LNCaP clone FGC (cell line): ENCODE results near the gene IDH2.
"Not testable (repeated sequence)": the region's sequence is repeated elsewhere in the genome, so short reads cannot be mapped to it uniquely, and the experiment has no call there.

ENCODE experiments used
- DNase-seq: peaks from one replicate; pipeline ENCODE4 v3.0.0-alpha.2; 2011; ENCODE audit warnings: low read depth
- H3K4me3 ChIP-seq: 2 replicates; pipeline ENCODE4 v1.5.1; 2011; ENCODE audit warnings: mild to moderate bottlenecking, low read depth, low read length, control low read depth
- CTCF ChIP-seq: IDR thresholded peaks from 2 replicates; pipeline ENCODE4 v1.5.1; 2012; ENCODE audit warnings: mild to moderate bottlenecking; ENCODE audit not compliant: control insufficient read depth, insufficient read depth; ENCODE audit errors: extremely low read depth

Gene IDH2

GRCh38 chr15:90113166-90113565 lies 10.9 kb upstream of the IDH2 start:
- DNase-seq, result no peak
- TF ChIP-seq CTCF, result no peak
- no peak overlapping the region for H3K4me3 ChIP-seq

GRCh38 chr15:90109163-90109751 lies 7.0 kb upstream of the IDH2 start:
- not testable (repeated sequence) for H3K4me3 ChIP-seq, DNase-seq

GRCh38 chr15:90108038-90108437 lies 5.8 kb upstream of the IDH2 start:
- not testable (repeated sequence) for DNase-seq, H3K4me3 ChIP-seq

- TF ChIP-seq CTCF, result no peak
- DNase-seq, result no peak
- H3K4me3 ChIP-seq, result no peak overlapping the region
These were observed 4.4 kb upstream of the IDH2 start for GRCh38 chr15:90106522-90107117.

DNA sequence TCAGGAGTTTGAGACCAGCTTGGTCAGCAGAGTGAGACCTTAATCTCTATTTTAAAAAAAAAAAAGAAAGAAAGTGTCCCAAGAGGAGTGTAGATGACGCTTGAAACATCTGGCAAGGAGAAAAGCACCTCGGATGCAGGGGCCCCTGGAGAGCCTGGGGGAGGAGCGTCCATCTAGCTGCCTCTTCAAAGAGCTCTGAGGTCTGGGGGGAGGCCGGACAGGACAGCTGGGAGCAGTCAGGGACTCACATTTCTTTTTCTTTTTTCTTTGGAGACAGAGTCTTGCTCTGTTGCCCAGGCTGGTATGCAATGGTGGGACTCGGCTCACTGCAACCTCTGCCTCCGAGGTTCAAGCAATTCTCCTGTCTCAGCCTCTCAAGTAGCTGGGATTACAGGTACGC lies 3.3 kb upstream of the IDH2 start:
- no peak overlapping the region for H3K4me3 ChIP-seq
- no peak for TF ChIP-seq CTCF
- DNase-seq, result no peak

DNA sequence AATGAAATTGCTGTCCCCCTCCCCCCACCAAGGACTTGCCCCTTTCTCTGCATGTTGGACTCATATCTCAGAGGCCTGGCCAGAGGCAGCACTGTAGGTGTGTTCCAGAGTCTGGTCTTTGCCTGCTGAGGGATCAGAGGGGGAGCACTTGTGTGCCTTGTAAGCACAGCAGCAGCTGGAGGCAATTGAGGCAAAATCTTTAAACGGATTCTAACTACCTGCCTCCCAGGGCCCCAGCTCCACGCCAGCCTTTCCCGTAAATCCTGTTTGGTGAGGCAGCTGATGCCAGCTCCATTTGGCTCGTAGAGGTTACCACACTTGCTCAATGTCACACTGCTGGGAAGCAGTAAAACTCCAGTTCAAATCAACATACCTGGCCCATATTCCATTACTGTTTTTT lies 2.3 kb upstream of the IDH2 start:
- TF ChIP-seq CTCF, result no peak
- DNase-seq, result no peak

GRCh38 chr15:90103701-90104329 lies 1.5 kb upstream of the IDH2 start:
- H3K4me3 ChIP-seq, result no peak overlapping the region
- TF ChIP-seq CTCF, result no peak
- DNase-seq, result no peak

More for the DNA sequence above, 2.3 kb upstream of the IDH2 start:
- H3K4me3 ChIP-seq, result no peak overlapping the region
